ENCODE measurements around the gene CDH19.

DNA sequence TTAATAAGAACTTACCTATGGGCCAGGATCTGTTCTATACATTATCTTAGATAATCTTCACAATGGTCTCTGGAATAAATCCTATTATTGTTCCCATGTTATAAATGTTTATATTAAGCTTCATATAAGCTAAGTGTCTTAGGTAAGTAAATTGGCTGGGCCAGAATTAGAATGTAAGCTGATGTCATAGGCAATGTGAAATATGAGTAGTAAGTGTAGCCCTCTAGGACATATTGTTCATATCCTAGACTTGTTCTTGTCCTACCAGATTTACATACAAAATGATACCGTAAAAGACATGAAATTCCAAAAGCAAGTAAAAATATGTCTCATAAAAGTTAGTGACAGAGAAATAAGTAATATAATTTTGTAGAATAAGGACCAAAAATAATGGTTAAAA is 89.9 kb downstream of the CDH19 start:
- TF ChIP-seq EP300 (IDR thresholded peaks at IDR 0.05; ENCODE audit: borderline replicate concordance) (no peak), RAD21 (IDR thresholded peaks at IDR 0.05; ENCODE audit: low read depth) (no peak), ZBTB7A (IDR thresholded peaks at IDR 0.05; ENCODE audit: low read depth) (no peak), TEAD4 (IDR thresholded peaks at IDR 0.05) (no peak), EGR1 (IDR thresholded peaks at IDR 0.05) (no peak)
- TF ChIP-seq, protein P1, sequence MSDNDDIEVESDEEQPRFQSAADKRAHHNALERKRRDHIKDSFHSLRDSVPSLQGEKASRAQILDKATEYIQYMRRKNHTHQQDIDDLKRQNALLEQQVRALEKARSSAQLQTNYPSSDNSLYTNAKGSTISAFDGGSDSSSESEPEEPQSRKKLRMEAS (IDR thresholded peaks at IDR 0.05), result no peak
- TF ChIP-seq, protein P2, sequence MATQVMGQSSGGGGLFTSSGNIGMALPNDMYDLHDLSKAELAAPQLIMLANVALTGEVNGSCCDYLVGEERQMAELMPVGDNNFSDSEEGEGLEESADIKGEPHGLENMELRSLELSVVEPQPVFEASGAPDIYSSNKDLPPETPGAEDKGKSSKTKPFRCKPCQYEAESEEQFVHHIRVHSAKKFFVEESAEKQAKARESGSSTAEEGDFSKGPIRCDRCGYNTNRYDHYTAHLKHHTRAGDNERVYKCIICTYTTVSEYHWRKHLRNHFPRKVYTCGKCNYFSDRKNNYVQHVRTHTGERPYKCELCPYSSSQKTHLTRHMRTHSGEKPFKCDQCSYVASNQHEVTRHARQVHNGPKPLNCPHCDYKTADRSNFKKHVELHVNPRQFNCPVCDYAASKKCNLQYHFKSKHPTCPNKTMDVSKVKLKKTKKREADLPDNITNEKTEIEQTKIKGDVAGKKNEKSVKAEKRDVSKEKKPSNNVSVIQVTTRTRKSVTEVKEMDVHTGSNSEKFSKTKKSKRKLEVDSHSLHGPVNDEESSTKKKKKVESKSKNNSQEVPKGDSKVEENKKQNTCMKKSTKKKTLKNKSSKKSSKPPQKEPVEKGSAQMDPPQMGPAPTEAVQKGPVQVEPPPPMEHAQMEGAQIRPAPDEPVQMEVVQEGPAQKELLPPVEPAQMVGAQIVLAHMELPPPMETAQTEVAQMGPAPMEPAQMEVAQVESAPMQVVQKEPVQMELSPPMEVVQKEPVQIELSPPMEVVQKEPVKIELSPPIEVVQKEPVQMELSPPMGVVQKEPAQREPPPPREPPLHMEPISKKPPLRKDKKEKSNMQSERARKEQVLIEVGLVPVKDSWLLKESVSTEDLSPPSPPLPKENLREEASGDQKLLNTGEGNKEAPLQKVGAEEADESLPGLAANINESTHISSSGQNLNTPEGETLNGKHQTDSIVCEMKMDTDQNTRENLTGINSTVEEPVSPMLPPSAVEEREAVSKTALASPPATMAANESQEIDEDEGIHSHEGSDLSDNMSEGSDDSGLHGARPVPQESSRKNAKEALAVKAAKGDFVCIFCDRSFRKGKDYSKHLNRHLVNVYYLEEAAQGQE (IDR thresholded peaks at IDR 0.05; ENCODE audit: low read depth), result no peak
